DMS114 treated with DMSO at 0.1 percent for 48 hours (cell line): ENCODE data around the gene ITPR1.

Source experiments
- DNase-seq: peaks from one replicate; lab custom pipeline; 2025; ENCODE audit not compliant: unreplicated experiment; lab: John Stamatoyannopoulos, UW

Gene ITPR1

GRCh38 chr3:4800595-4800994 is 307.4 kb downstream of the ITPR1 start:
- no peak for DNase-seq

- no peak for DNase-seq
Measured at GRCh38 chr3:4801892-4802291, 308.7 kb downstream of the ITPR1 start.

- no peak for DNase-seq
Measured at GRCh38 chr3:4802903-4803302, 309.8 kb downstream of the ITPR1 start.

GRCh38 chr3:4804161-4805058 is 311.3 kb downstream of the ITPR1 start:
- DNase-seq: no peak

- DNase-seq: no peak
Measured at GRCh38 chr3:4805662-4806061, 312.5 kb downstream of the ITPR1 start.

- DNase-seq: no peak
Measured at GRCh38 chr3:4806535-4807108, 313.5 kb downstream of the ITPR1 start.

- DNase-seq: no peak
Measured at GRCh38 chr3:4807381-4808280, 314.5 kb downstream of the ITPR1 start.

- no peak for DNase-seq
Measured at GRCh38 chr3:4808637-4809036, 315.5 kb downstream of the ITPR1 start.

- DNase-seq: no peak
Measured at GRCh38 chr3:4809922-4810321, 316.8 kb downstream of the ITPR1 start.

- no peak for DNase-seq
Measured at GRCh38 chr3:4812591-4812990, 319.4 kb downstream of the ITPR1 start.

GRCh38 chr3:4813909-4814304 is 320.8 kb downstream of the ITPR1 start:
- DNase-seq: no peak

- no peak for DNase-seq
Measured at GRCh38 chr3:4814305-4814903, 321.3 kb downstream of the ITPR1 start.

- no peak for DNase-seq
Measured at GRCh38 chr3:4814904-4815574, 321.9 kb downstream of the ITPR1 start.

- DNase-seq: no peak
Measured at GRCh38 chr3:4816306-4816705, 323.2 kb downstream of the ITPR1 start.

- DNase-seq: no peak
Measured at GRCh38 chr3:4816718-4817117, 323.6 kb downstream of the ITPR1 start.

- DNase-seq: no peak
Measured at GRCh38 chr3:4817128-4817527, 324.0 kb downstream of the ITPR1 start.

GRCh38 chr3:4818164-4818563 is 325.0 kb downstream of the ITPR1 start:
- no peak for DNase-seq

GRCh38 chr3:4818986-4819693 is 326.0 kb downstream of the ITPR1 start:
- no peak for DNase-seq

GRCh38 chr3:4819746-4820145 is 326.6 kb downstream of the ITPR1 start:
- DNase-seq: no peak
